HG03439 (cell line): ENCODE measurements around the gene KAT6B.
"Not testable (repeated sequence)": the region's sequence is repeated elsewhere in the genome, so short reads cannot be mapped to it uniquely, and the experiment has no call there.

Source experiments
- ATAC-seq: cut with Tn5 transposase; IDR thresholded peaks from one replicate; pipeline ENCODE4 v1.9.1; 2021; ENCODE audit warnings: mild to moderate bottlenecking, moderate library complexity; ENCODE audit not compliant: unreplicated experiment

KAT6B gene

DNA sequence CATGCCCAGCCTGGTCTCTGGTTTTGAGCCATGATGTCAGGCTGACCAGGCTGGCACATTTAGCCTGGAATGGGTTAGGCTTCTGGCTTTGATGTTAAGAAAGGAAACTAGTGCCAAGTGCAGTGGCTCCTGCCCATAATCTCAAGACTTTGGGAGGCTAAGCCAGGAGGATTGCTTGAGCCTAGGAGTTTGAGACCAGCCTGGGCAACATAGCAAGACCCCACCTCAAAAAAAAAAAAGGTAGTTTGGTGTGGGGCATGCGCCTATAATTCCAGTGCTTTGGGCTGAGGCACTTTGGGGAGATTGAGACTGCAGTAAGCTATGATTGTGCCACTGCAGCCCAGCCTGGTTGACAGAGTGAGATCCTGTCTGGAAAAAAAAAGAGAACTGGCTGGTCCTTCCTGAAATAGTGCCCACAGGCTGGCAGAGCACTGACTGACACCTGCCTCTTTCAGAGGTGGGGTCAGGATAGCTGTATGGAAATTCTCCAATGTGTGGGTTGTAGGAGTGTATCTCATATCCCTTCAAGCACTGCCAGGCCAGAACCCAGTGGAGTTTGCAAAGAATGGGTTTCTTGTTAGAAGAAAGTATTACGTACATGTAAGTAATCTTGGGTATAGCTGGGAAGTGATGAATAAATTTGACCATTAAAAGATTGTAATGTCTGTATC lies 61.3 kb downstream of the KAT6B start:
- no peak for ATAC-seq

GRCh38 chr10:74888962-74889661 lies 62.7 kb downstream of the KAT6B start:
- no peak for ATAC-seq

- ATAC-seq: no peak
Measured at GRCh38 chr10:74889662-74889998, 63.2 kb downstream of the KAT6B start.

DNA sequence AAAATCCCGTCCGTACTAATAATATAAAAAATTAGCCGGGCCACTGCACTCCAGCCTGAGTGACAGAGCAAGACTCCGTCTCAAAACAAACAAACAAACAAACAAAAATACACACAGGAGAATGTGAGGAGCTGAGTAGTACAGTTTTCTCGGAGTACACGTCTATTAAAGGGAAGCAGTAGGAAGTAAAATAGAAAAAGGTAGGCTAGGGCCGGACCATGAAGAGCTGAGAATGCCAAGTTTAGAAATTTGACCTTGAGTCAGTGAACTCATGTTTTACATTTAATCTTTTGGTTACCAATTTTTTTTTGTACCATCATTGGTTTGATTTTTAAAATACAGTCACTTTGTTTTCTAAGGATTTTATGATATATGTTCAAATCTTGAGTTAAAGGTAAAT lies 64.1 kb downstream of the KAT6B start:
- no peak for ATAC-seq

DNA sequence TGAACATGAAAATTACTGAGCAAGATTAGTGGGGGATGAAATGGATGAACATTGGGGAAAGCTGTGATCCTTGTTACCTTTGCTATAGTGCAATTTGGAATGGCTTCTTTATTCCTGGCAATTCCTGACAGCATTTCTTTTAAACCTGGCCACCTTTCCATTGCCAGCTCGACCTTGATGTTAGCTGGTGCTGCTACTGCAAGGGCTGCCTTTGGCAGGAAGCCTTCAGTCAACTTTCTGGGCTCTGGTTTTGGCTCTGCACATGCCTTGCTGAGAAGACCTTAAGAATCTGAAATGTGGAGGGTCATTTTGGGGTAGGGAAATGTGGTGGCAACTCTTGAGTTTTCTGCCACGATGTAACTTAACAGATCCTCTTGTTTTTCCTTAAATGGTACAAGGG lies 64.7 kb downstream of the KAT6B start:
- no peak for ATAC-seq

DNA sequence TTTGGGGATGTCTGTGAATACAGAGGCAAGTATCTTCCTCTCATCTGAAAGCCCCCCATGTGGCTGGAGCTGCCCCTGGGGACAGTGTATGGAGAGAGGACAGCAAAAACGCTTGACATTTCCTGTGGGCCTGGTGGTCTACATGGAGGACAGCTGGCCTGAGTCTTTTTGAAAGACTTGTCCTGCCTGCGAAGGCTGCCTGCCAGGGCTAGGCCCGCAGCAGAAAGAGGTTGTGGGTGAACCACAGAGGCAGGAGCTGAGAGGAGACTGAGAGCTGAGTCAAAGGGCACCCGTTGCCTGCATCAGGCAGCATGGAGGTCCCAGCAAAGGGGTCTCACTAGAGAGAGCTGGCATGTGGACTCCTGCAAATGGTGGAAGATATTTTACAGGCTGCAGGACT lies 66.4 kb downstream of the KAT6B start:
- no peak for ATAC-seq

DNA sequence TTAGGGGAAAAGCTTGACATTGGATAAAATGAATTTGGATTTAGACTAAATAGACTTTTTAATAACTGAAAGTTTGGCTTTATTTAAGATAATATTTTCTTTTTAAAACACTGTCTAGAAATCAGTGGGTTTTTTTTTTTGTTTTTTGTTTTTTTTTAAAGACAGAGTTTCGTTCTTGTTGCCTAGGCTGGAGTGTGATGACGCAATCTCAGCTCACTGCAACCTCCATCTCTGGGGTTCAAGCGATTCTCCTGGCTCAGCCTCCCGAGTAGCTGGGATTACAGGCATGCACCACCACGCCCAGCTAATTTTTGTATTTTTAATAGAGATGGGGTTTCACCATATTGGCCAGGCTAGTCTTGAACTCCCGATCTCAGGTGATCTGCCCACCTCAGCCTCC lies 66.9 kb downstream of the KAT6B start:
- not testable (repeated sequence) for ATAC-seq

DNA sequence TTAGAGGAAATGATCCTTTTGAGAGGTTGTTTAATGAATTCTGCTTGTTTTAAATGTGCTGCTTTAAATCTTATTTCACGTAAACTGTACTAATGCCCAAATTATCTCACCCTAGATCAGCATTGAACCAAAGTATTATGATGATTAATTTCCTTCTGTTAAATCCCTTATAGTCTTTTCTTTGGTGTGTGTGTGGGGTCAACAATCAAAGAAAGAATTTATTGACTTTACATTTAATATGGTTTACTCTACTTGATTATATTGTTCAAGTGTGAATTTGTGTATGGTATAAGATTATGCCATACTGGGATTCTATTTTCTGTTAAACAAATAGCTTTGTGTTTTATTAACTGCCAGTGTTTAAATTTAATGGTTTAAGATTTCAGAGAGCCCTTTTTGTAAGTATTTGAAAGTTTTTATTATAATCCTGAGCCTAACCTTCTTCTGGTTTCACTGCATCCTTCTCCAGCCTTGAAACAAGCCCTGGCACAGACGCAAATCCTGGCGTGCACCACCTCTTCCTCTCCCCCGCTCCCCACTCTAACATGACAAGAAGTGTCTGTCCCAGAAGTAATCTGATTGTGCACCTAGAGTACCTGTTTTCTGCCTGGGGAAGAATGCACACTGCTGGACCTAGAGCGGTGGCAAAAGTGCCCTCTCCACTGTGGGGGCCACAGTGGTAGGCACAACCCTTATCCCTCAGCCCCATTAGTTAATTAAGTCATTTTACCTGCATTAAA lies 70.6 kb downstream of the KAT6B start:
- ATAC-seq: no peak

- ATAC-seq: peak; percentile 57
Measured at GRCh38 chr10:74898201-74898976, 72.0 kb downstream of the KAT6B start.

DNA sequence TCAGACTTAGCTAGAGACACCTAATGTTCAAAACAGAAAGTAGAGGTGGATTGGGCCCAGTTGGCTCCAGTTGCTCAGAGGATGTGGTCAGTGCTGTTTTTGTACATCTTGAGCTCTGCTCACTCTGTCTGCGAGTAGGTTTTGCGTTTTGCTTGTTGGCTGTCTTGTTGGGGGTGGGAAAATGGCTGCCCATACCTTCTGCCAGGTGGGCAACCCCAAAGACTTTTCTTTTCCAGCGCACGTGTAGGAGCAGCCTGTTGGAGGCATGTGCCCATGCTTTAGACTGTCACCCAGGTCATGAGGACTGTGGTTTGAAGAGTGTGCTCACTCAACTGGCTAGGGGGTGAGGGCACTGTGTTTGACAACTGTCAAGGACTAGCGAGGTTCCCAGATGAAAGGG lies 73.9 kb downstream of the KAT6B start:
- peak; percentile 44 for ATAC-seq

DNA sequence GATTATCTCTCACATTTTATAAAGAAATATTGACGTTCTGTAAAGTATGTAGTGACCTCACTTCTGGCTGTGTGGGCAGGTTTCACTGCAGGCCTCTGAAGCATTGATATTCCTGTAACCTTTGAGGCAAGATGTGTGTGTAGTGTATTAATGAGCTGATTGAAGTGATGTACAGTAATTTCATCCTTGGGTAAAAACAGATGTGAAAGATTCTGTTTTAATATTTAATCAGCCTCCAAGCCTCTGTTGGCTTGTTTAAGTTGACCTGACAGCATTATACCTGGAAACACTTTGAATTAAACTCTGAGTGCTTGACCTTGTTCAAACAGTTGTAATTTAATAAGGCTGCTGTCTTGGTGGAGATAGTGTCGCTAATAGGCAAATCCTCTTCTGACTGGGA lies 74.9 kb downstream of the KAT6B start:
- ATAC-seq: no peak

GRCh38 chr10:74901867-74902450 lies 75.6 kb downstream of the KAT6B start:
- no peak for ATAC-seq

DNA sequence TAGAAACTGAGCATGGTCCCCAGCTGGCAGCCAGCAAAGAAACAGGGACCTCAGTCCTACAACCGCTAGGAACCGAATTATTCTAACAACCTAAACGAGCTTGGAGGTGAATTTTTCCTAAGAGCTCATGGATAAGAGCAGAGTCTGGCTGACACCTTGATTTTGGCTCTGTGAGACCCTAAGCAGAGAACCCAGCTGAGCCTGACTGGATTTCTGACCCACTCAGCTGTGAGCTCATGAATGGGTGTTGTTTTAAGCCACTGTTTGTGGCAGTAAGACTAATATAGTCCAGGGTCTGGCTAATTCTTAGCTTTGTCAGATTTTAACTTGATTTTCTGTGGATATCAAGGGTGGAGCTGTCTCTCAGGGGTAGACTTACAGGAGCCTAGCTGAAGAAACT lies 77.1 kb downstream of the KAT6B start:
- ATAC-seq: no peak

DNA sequence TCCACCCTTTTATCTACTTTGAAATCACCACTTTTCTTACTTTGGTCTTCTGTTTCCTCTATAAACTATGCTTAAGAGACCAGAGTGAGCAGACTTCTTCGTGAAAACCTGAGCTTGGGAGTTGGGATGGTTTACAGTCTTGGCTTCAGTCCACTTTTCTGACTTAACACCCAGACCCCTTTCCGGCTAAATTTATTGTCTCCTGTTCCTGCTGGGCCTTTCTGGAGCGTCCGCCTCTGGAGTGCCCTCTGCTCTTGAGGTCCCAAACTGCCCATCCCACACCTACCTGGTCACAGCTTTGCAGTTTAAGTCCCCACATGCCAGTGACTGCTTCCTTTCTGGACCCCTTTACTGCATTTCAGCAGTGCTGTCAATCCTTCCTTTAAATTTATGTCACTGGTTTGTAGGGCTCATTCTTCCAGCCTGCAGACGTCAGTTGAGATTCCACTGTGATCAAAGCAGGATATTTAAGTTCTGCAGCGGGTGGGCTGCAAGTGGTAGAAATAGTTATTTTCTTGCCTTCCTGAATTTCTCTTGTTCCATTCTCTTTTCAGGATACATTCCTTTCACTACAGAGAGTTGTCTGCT lies 80.3 kb downstream of the KAT6B start:
- no peak for ATAC-seq

DNA sequence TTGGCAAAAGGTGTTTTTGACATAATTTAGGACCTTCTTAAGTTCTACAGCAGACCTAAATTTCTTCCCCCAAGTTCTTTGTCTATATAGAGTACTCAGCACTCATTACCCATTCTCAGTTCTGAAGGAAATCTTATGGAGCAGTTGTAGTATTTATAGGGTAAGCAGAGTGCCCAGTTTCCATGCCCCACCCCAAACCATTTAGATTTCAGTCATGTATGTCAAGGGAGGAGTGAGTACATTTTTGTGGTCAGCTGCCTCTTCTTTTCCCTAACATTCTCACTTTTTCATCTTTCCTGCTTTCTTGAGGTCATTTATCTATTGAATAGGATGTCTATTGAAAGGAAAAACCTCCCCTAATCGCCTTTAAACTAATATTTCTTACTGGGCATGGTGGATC lies 83.3 kb downstream of the KAT6B start:
- ATAC-seq: no peak

DNA sequence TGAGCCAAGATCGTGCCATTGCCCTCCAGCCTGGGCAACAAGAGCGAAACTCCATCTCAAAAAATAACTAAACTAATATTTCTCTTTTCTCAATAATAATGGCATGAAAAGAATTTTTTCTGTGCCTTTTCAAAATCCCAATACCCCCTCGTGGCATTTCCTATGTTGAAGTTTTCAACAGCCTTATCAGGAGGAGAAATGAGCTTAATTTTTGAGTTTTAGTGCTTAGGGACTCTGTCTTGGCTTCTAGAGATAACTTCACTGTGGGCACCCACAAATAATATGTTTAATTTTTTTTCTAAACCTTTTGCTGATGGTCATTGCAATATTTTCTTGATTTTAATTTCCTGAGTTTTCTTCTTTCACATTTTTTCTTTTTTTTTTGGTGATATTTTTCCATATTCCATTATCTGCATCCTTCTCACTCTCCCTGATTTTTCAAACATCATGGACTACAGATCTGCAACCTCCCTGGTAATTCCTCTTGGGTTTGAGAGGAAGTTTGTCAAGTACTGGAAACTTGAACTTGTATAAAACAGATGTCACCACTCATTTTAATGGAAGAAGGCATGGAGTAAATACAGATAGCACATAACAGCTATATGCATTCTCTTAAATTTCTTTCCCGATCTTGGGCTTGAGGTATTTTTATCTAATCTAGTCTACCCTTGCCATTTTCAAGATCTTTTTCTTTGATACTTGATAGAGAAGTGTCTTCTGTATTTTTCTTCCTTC lies 84.0 kb downstream of the KAT6B start:
- ATAC-seq: no peak

GRCh38 chr10:74910976-74911350 lies 84.6 kb downstream of the KAT6B start:
- ATAC-seq: no peak

GRCh38 chr10:74912182-74912581 lies 85.8 kb downstream of the KAT6B start:
- ATAC-seq: no peak

DNA sequence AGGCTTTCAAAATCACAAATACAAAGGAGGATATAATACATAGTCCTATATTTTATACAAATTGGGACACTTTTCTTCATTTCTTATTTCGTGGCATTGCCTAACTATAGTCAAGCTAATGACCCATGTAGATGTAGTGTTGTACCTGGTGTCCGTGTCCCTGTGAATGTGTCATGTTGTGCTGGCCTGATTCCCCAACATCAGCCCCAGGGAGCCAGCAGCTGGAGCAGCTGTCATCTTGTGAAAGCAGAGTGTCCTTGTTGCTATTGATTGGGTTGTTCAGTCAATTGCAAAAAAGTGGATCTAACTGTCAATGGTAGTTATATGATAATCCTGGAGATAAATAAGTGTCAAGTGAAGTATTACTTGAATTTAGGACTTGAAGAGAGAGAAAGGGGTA lies 86.3 kb downstream of the KAT6B start:
- ATAC-seq: no peak

GRCh38 chr10:74913377-74913979 lies 87.1 kb downstream of the KAT6B start:
- no peak for ATAC-seq
